ENCODE data around the gene ZNF566.

The ZNF566 gene

GRCh38 chr19:36418287-36419001, 70.9 kb downstream of the ZNF566 start, which contains the start of gene ZFP82:
Gene ZFP82 (minus strand): TSS chr19:36418644. CDS start chr19:36409789, 8,855 bp downstream.
- H3K9me3 Mint-ChIP-seq = peaks cover 0 to 5% of the 10 kb centered on the region in 2 donors
- peak; percentile 93 to 96 for ATAC-seq (replicated peaks)
- peaks cover 9 to 21% of the 10 kb centered on the region in 2 donors for H3K36me3 Mint-ChIP-seq
- peak within 1 kb of the TSS; percentile 100 for H3K27ac Mint-ChIP-seq
- DNase-seq = peak; percentile 88
- peak within 1 kb of the TSS; percentile 97 to 99 for H3K4me3 Mint-ChIP-seq
- H3K4me1 Mint-ChIP-seq = peaks cover 13 to 30% of the 10 kb centered on the region in 2 donors
- H3K27me3 Mint-ChIP-seq = peaks cover 18 to 25% of the 10 kb centered on the region in 2 donors

- ATAC-seq (replicated peaks) = peak in 1 of 2 donors; percentile 6
- H3K27me3 Mint-ChIP-seq = peaks cover 18 to 21% of the 10 kb centered on the region in 2 donors
- H3K4me1 Mint-ChIP-seq = peaks cover 13 to 30% of the 10 kb centered on the region in 2 donors
- H3K9me3 Mint-ChIP-seq = peaks cover 0 to 5% of the 10 kb centered on the region in 2 donors
- peaks cover 15 to 23% of the 10 kb centered on the region in 2 donors for H3K36me3 Mint-ChIP-seq
- no peak for DNase-seq
- H3K27ac Mint-ChIP-seq = peak overlapping the region; percentile 100
- H3K4me3 Mint-ChIP-seq = peak overlapping the region; percentile 97 to 99
Observed at GRCh38 chr19:36417752-36418286, 71.5 kb downstream of the ZNF566 start.

GRCh38 chr19:36409841-36410240, 79.5 kb downstream of the ZNF566 start:
- H3K4me3 Mint-ChIP-seq = no peak overlapping the region
- no peaks in the 10 kb centered on the region for H3K27me3 Mint-ChIP-seq
- peak overlapping the region; percentile 44 for H3K27ac Mint-ChIP-seq
- peaks cover 0 to 2% of the 10 kb centered on the region in 2 donors for H3K9me3 Mint-ChIP-seq
- ATAC-seq (replicated peaks) (no peak), DNase-seq (no peak)
- peaks cover 11 to 23% of the 10 kb centered on the region in 2 donors for H3K4me1 Mint-ChIP-seq
- H3K36me3 Mint-ChIP-seq = peaks cover 42 to 57% of the 10 kb centered on the region in 2 donors

GRCh38 chr19:36408101-36408500, 81.3 kb downstream of the ZNF566 start:
- DNase-seq = no peak
- H3K4me3 Mint-ChIP-seq = no peak overlapping the region
- H3K9me3 Mint-ChIP-seq = peaks cover 0 to 2% of the 10 kb centered on the region in 2 donors

GRCh38 chr19:36404498-36404897, 84.9 kb downstream of the ZNF566 start:
- ATAC-seq (replicated peaks) (no peak), DNase-seq (no peak)
- no peaks in the 10 kb centered on the region for H3K27me3 Mint-ChIP-seq
- H3K9me3 Mint-ChIP-seq = peaks cover 8 to 11% of the 10 kb centered on the region in 2 donors
- H3K4me3 Mint-ChIP-seq = no peak overlapping the region
- H3K27ac Mint-ChIP-seq = peak overlapping the region; percentile 25
- H3K4me1 Mint-ChIP-seq = peaks cover 10 to 24% of the 10 kb centered on the region in 2 donors
- peaks cover 50 to 61% of the 10 kb centered on the region in 2 donors for H3K36me3 Mint-ChIP-seq

More at GRCh38 chr19:36408101-36408500, 81.3 kb downstream of the ZNF566 start:
- Mint-ChIP-seq H3K4me1 (peaks cover 11 to 23% of the 10 kb centered on the region in 2 donors), H3K36me3 (peaks cover 47 to 65% of the 10 kb centered on the region in 2 donors), H3K27ac (no peak overlapping the region), H3K27me3 (no peaks in the 10 kb centered on the region)
- no peak for ATAC-seq (replicated peaks)

- Mint-ChIP-seq H3K4me3 (peak overlapping the region; percentile 57 to 61), H3K27ac (peak overlapping the region; percentile 37), H3K4me1 (peaks cover 9 to 20% of the 10 kb centered on the region in 2 donors), H3K36me3 (peaks cover 51 to 66% of the 10 kb centered on the region in 2 donors), H3K27me3 (no peaks in the 10 kb centered on the region), H3K9me3 (peaks cover 6 to 11% of the 10 kb centered on the region in 2 donors)
- DNase-seq = peak; percentile 41
- ATAC-seq (replicated peaks) = peak; percentile 97 to 99
Observed at GRCh38 chr19:36401475-36401874, 87.9 kb downstream of the ZNF566 start.

GRCh38 chr19:36398571-36398970, 90.8 kb downstream of the ZNF566 start:
- H3K9me3 Mint-ChIP-seq = peaks cover 19 to 25% of the 10 kb centered on the region in 2 donors
- peaks cover 57 to 71% of the 10 kb centered on the region in 2 donors for H3K36me3 Mint-ChIP-seq
- DNase-seq (no peak), ATAC-seq (replicated peaks) (no peak)
- no peak overlapping the region for H3K4me3 Mint-ChIP-seq
- H3K27ac Mint-ChIP-seq = no peak overlapping the region
- peaks cover 9 to 20% of the 10 kb centered on the region in 2 donors for H3K4me1 Mint-ChIP-seq
- no peaks in the 10 kb centered on the region for H3K27me3 Mint-ChIP-seq
